DOHH2 (cell line): Measurements from ENCODE around the gene RALGAPA2.

Experiments used
- EZH2phosphoT487 ChIP-seq: fragments of 200-600 bp; sonication (generic); IDR thresholded peaks from 2 replicates; pipeline ENCODE4 v1.6.1; 2017; ENCODE audit warnings: borderline replicate concordance, mild to moderate bottlenecking, antibody characterized with exemption, low read length, moderate library complexity, mixed read lengths
- TF ChIP-seq, protein P1 (sequence below): fragments of 200-600 bp; sonication (generic); IDR thresholded peaks from one replicate; pipeline ENCODE4 v1.5.1; 2014; ENCODE audit warnings: antibody characterized with exemption, mild to moderate bottlenecking, low read depth, low read length; ENCODE audit not compliant: poor library complexity, severe bottlenecking

DNA sequence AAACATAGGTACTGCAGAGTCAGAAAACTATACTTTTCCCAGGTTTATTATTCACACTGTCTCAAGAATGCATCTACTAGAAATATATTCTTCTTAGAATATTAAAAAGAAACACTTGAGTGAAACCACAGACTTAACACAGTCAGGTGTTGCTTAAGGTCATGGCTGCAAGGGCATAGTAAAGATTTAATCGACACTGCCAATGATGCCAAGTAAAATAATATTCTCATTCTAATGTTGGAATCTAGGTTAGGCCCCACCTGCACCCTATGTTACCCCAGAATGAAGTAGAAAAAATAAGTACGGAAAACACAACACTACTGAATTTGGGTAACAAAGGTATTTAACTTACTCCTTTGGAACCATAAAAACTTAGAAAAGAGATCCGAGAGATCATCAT is 155.0 kb downstream of the RALGAPA2 start:
- TF ChIP-seq, protein P1, sequence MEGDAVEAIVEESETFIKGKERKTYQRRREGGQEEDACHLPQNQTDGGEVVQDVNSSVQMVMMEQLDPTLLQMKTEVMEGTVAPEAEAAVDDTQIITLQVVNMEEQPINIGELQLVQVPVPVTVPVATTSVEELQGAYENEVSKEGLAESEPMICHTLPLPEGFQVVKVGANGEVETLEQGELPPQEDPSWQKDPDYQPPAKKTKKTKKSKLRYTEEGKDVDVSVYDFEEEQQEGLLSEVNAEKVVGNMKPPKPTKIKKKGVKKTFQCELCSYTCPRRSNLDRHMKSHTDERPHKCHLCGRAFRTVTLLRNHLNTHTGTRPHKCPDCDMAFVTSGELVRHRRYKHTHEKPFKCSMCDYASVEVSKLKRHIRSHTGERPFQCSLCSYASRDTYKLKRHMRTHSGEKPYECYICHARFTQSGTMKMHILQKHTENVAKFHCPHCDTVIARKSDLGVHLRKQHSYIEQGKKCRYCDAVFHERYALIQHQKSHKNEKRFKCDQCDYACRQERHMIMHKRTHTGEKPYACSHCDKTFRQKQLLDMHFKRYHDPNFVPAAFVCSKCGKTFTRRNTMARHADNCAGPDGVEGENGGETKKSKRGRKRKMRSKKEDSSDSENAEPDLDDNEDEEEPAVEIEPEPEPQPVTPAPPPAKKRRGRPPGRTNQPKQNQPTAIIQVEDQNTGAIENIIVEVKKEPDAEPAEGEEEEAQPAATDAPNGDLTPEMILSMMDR = no peak
- no peak for TF ChIP-seq EZH2phosphoT487
